ENCODE data around the gene ZNF281. TPM values are rescaled to one million over a fixed set of nuclear protein-coding genes. Genes with fewer than 3 reads are reported as not detected.

ZNF281 gene
- total and polyA plus RNA-seq, 10 donors = 4.4 to 34.8 (median 21.0) TPM

- Histone ChIP-seq H3K27me3 (replicated peaks in 1 of 7) (no peaks in the 10 kb centered on the region), H3K4me1 (peaks cover 0 to 53% (median 14%) of the 10 kb centered on the region in 6 donors), H3K27ac (peak overlapping the region in 1 of 8 donors; percentile 80), H3K36me3 (peaks cover 0 to 11% (median 0%) of the 10 kb centered on the region in 6 donors), H3K9me3 (no peaks in the 10 kb centered on the region), H3K4me3 (no peak overlapping the region)
- 53 to 79% (median 62%) methylated on average over 5 of the region's 5 CpGs for WGBS, 5 donors
- DNase-seq = no peak
- intact Hi-C loops (cut with DNase I; ENCODE audit: low total_unique reads) = no loop called here
- no peak for TF ChIP-seq POLR2A (IDR thresholded peaks at IDR 0.05)
- no peak for TF ChIP-seq POLR2AphosphoS5 (IDR thresholded peaks at IDR 0.05)
These were observed 43.1 kb downstream of the ZNF281 start for GRCh38 chr1:200366577-200367253.

DNA sequence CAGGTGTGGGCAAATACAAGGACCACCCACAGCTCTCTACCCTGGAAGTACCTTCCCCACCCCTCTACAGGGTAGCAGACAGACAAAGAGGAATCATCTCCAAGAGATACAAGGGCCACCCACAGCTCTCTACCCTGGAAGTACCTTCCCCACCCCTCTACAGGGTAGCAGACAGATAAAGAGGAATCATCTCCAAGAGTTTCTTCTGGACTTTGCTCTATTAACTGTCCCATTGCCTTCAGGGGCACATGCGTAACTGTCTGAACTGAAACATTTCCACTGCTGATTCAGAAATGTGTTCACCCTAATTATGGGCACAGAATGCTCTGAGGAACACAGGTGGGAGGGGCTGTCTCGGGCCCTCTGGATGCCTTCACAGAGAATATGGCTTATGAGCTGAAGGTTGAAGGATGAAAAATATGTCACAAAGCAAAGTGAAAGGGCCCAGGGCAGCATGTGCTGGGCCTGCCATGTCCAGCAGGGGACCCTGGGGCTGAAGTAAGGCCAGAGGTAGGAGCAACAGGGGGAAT, 43.9 kb downstream of the ZNF281 start:
- H3K27ac ChIP-seq = peak overlapping the region in 1 of 8 donors; percentile 80

DNA sequence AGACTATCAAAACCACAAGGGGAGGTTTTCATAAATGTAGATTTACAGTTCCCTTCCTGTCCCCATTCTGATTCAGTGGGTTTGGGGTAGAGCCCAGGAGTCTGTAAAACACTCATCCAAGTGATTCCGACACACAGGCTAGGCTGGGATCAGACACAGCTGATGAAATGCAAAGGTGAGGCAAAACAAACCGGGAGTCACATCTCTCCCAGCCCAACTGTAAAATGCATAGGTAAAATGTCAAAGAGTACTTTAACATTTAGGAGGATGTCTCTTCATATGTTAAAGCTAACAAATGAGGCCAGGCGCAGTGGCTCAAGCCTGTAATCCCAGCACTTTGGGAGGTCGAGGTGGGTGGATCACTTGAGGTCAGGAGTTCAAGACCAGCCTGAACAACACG, 45.0 kb downstream of the ZNF281 start:
- Histone ChIP-seq H3K27me3 (replicated peaks in 1 of 7) (no peaks in the 10 kb centered on the region), H3K36me3 (peaks cover 0 to 3% (median 0%) of the 10 kb centered on the region in 6 donors), H3K4me3 (no peak overlapping the region), H3K27ac (peak overlapping the region in 1 of 8 donors; percentile 84), H3K9me3 (no peaks in the 10 kb centered on the region), H3K4me1 (peaks cover 0 to 53% (median 14%) of the 10 kb centered on the region in 6 donors)
- DNase-seq = no peak
- 74 to 89% (median 82%) methylated on average over 5 of the region's 5 CpGs for WGBS, 5 donors
- intact Hi-C loops (cut with DNase I; ENCODE audit: low total_unique reads) = no loop called here
- TF ChIP-seq, protein P1, sequence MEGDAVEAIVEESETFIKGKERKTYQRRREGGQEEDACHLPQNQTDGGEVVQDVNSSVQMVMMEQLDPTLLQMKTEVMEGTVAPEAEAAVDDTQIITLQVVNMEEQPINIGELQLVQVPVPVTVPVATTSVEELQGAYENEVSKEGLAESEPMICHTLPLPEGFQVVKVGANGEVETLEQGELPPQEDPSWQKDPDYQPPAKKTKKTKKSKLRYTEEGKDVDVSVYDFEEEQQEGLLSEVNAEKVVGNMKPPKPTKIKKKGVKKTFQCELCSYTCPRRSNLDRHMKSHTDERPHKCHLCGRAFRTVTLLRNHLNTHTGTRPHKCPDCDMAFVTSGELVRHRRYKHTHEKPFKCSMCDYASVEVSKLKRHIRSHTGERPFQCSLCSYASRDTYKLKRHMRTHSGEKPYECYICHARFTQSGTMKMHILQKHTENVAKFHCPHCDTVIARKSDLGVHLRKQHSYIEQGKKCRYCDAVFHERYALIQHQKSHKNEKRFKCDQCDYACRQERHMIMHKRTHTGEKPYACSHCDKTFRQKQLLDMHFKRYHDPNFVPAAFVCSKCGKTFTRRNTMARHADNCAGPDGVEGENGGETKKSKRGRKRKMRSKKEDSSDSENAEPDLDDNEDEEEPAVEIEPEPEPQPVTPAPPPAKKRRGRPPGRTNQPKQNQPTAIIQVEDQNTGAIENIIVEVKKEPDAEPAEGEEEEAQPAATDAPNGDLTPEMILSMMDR (IDR thresholded peaks at IDR 0.05 in 8 of 11, conservative IDR thresholded peaks at IDR 0.05 in 3 of 11) = no peak
- TF ChIP-seq POLR2AphosphoS5 (IDR thresholded peaks at IDR 0.05) (no peak), POLR2A (IDR thresholded peaks at IDR 0.05) (no peak)

More for the DNA sequence above, 43.9 kb downstream of the ZNF281 start:
- DNase-seq = no peak
- Histone ChIP-seq H3K4me3 (no peak overlapping the region), H3K36me3 (peaks cover 0 to 11% (median 0%) of the 10 kb centered on the region in 6 donors), H3K4me1 (peaks cover 0 to 53% (median 14%) of the 10 kb centered on the region in 6 donors), H3K9me3 (no peaks in the 10 kb centered on the region), H3K27me3 (replicated peaks in 1 of 7) (no peaks in the 10 kb centered on the region)
- intact Hi-C loops (cut with DNase I; ENCODE audit: low total_unique reads) = no loop called here
- WGBS, 5 donors = 88 to 100% (median 94%) methylated on average over 2 of the region's 2 CpGs
- TF ChIP-seq, protein P1 (IDR thresholded peaks at IDR 0.05 in 8 of 11, conservative IDR thresholded peaks at IDR 0.05 in 3 of 11) = no peak
- no peak for TF ChIP-seq POLR2AphosphoS5 (IDR thresholded peaks at IDR 0.05)
- TF ChIP-seq POLR2A (IDR thresholded peaks at IDR 0.05) = no peak

GRCh38 chr1:200364091-200364759, 45.6 kb downstream of the ZNF281 start:
- TF ChIP-seq, protein P1 (IDR thresholded peaks at IDR 0.05 in 8 of 11, conservative IDR thresholded peaks at IDR 0.05 in 3 of 11) = no peak
- TF ChIP-seq POLR2AphosphoS5 (IDR thresholded peaks at IDR 0.05) = no peak
- TF ChIP-seq POLR2A (IDR thresholded peaks at IDR 0.05) = no peak
- H3K4me3 ChIP-seq = no peak overlapping the region
- H3K27ac ChIP-seq = peak overlapping the region in 4 of 8 donors; percentile 48 to 84 (median 75)
- intact Hi-C loops (cut with DNase I; ENCODE audit: low total_unique reads) = no loop called here
- no peaks in the 10 kb centered on the region for H3K9me3 ChIP-seq
- 53 to 79% (median 68%) methylated on average over 2 of the region's 2 CpGs for WGBS, 5 donors
- no peak for DNase-seq
- H3K4me1 ChIP-seq = peaks cover 0 to 53% (median 14%) of the 10 kb centered on the region in 6 donors
- H3K36me3 ChIP-seq = no peaks in the 10 kb centered on the region
- H3K27me3 ChIP-seq (replicated peaks in 1 of 7) = no peaks in the 10 kb centered on the region

All from spleen (tissue), 11 donors.